IPS-15b (cell line): ENCODE results near the gene MUSTN1.

Experiments
- H3K27me3 ChIP-seq: one replicate; pipeline ENCODE4 v1.6.1; 2013; ENCODE audit warnings: low read length; ENCODE audit not compliant: control insufficient read depth, insufficient read depth
- H3K36me3 ChIP-seq: one replicate; pipeline ENCODE4 v1.6.1; 2013; ENCODE audit warnings: low read length; ENCODE audit not compliant: control insufficient read depth, insufficient read depth
- H3K4me1 ChIP-seq: one replicate; pipeline ENCODE4 v1.6.1; 2013; ENCODE audit warnings: mild to moderate bottlenecking, low read length; ENCODE audit not compliant: control insufficient read depth, insufficient read depth
- H3K4me3 ChIP-seq: one replicate; pipeline ENCODE4 v1.5.1; 2013; ENCODE audit warnings: low read depth, low read length
- H3K9ac ChIP-seq: one replicate; pipeline ENCODE4 v1.6.1; 2013; ENCODE audit warnings: low read depth, mild to moderate bottlenecking, low read length
- H3K9me3 ChIP-seq: one replicate; pipeline ENCODE4 v1.6.1; 2013; ENCODE audit warnings: mild to moderate bottlenecking, low read length; ENCODE audit not compliant: control insufficient read depth, insufficient read depth

The MUSTN1 gene

GRCh38 chr3:52842424-52842823 is 7.6 kb upstream of the MUSTN1 start:
- Histone ChIP-seq H3K4me3 (no peak overlapping the region), H3K27me3 (no peaks in the 10 kb centered on the region), H3K9ac (no peak overlapping the region), H3K36me3 (peaks cover 16% of the 10 kb centered on the region), H3K9me3 (no peaks in the 10 kb centered on the region), H3K4me1 (no peaks in the 10 kb centered on the region)

GRCh38 chr3:52841981-52842340 is 7.1 kb upstream of the MUSTN1 start:
- H3K36me3 ChIP-seq = peaks cover 16% of the 10 kb centered on the region

GRCh38 chr3:52841211-52841980 is 6.6 kb upstream of the MUSTN1 start:
- Histone ChIP-seq H3K36me3 (peaks cover 16% of the 10 kb centered on the region), H3K9ac (no peak overlapping the region), H3K9me3 (no peaks in the 10 kb centered on the region), H3K4me1 (no peaks in the 10 kb centered on the region), H3K27me3 (no peaks in the 10 kb centered on the region), H3K4me3 (no peak overlapping the region)

More at GRCh38 chr3:52841981-52842340, 7.1 kb upstream of the MUSTN1 start:
- Histone ChIP-seq H3K27me3 (no peaks in the 10 kb centered on the region), H3K4me1 (no peaks in the 10 kb centered on the region), H3K9ac (no peak overlapping the region), H3K4me3 (no peak overlapping the region), H3K9me3 (no peaks in the 10 kb centered on the region)

- Histone ChIP-seq H3K9ac (no peak overlapping the region), H3K4me3 (no peak overlapping the region), H3K9me3 (no peaks in the 10 kb centered on the region), H3K27me3 (no peaks in the 10 kb centered on the region), H3K4me1 (no peaks in the 10 kb centered on the region), H3K36me3 (peaks cover 18% of the 10 kb centered on the region)
Measured at GRCh38 chr3:52839892-52840545, 5.2 kb upstream of the MUSTN1 start.

- Histone ChIP-seq H3K9me3 (no peaks in the 10 kb centered on the region), H3K27me3 (no peaks in the 10 kb centered on the region), H3K4me3 (no peak overlapping the region), H3K4me1 (no peaks in the 10 kb centered on the region), H3K9ac (no peak overlapping the region), H3K36me3 (peaks cover 16% of the 10 kb centered on the region)
Measured at GRCh38 chr3:52839268-52839575, 4.4 kb upstream of the MUSTN1 start.

GRCh38 chr3:52838561-52839267 is 3.9 kb upstream of the MUSTN1 start:
- no peaks in the 10 kb centered on the region for H3K9me3 ChIP-seq
- H3K27me3 ChIP-seq = no peaks in the 10 kb centered on the region
- no peaks in the 10 kb centered on the region for H3K4me1 ChIP-seq
- H3K4me3 ChIP-seq = no peak overlapping the region
- H3K36me3 ChIP-seq = peaks cover 15% of the 10 kb centered on the region
- no peak overlapping the region for H3K9ac ChIP-seq

GRCh38 chr3:52836986-52837385 is 2.2 kb upstream of the MUSTN1 start:
- Histone ChIP-seq H3K36me3 (peaks cover 15% of the 10 kb centered on the region), H3K9me3 (no peaks in the 10 kb centered on the region), H3K27me3 (no peaks in the 10 kb centered on the region), H3K9ac (no peak overlapping the region), H3K4me3 (no peak overlapping the region), H3K4me1 (no peaks in the 10 kb centered on the region)

- Histone ChIP-seq H3K4me1 (no peaks in the 10 kb centered on the region), H3K27me3 (no peaks in the 10 kb centered on the region), H3K9me3 (no peaks in the 10 kb centered on the region), H3K36me3 (peaks cover 13% of the 10 kb centered on the region), H3K9ac (no peak overlapping the region), H3K4me3 (no peak overlapping the region)
Measured at GRCh38 chr3:52836471-52836845, 1.6 kb upstream of the MUSTN1 start.

- no peak overlapping the region for H3K4me3 ChIP-seq
- no peaks in the 10 kb centered on the region for H3K4me1 ChIP-seq
- H3K36me3 ChIP-seq = peaks cover 11% of the 10 kb centered on the region
- no peak overlapping the region for H3K9ac ChIP-seq
- H3K27me3 ChIP-seq = no peaks in the 10 kb centered on the region
- no peaks in the 10 kb centered on the region for H3K9me3 ChIP-seq
Measured at GRCh38 chr3:52835766-52836470, 1.1 kb upstream of the MUSTN1 start.

- no peak overlapping the region for H3K9ac ChIP-seq
- H3K9me3 ChIP-seq = no peaks in the 10 kb centered on the region
- no peaks in the 10 kb centered on the region for H3K27me3 ChIP-seq
- peaks cover 4% of the 10 kb centered on the region for H3K36me3 ChIP-seq
- H3K4me1 ChIP-seq = no peaks in the 10 kb centered on the region
- H3K4me3 ChIP-seq = no peak overlapping the region
Measured at GRCh38 chr3:52833202-52833601, 1.6 kb downstream of the MUSTN1 start.

GRCh38 chr3:52831500-52832301 is 3.1 kb downstream of the MUSTN1 start:
- no peaks in the 10 kb centered on the region for H3K9me3 ChIP-seq
- H3K4me1 ChIP-seq = no peaks in the 10 kb centered on the region
- H3K36me3 ChIP-seq = peaks cover 4% of the 10 kb centered on the region
- no peak overlapping the region for H3K4me3 ChIP-seq
- no peaks in the 10 kb centered on the region for H3K27me3 ChIP-seq
- H3K9ac ChIP-seq = no peak overlapping the region
